CD8-positive, alpha-beta memory T cell (primary cell): ENCODE measurements around the gene RASGEF1C. TPM values are rescaled to one million over a fixed set of nuclear protein-coding genes. Genes with fewer than 3 reads are reported as not detected.

ENCODE experiments used
- CTCF ChIA-PET: fragments of 350-600 bp; sonication (Branson Sonifier 250); formaldehyde crosslinking; loops from one replicate; lab custom pipeline; 2021; ENCODE audit warnings: antibody characterized with exemption; lab: Charles Lee
- POLR2A ChIA-PET: fragments of 350-600 bp; sonication (Branson Sonifier 250); formaldehyde crosslinking; loops from one replicate; lab custom pipeline; 2021; ENCODE audit warnings: antibody characterized with exemption; lab: Charles Lee
- DNase-seq, 5 donors: peaks; one replicate each; pipeline versions ENCODE4 v3.0.0 to v3.0.0-alpha.2; 2020 to 2022; ENCODE audit warnings: mixed read lengths in 1 of 5
- H3K27ac ChIP-seq: one replicate; pipeline ENCODE4 v1.7.0; 2013; ENCODE audit warnings: low read depth, mild to moderate bottlenecking, low read length, moderate library complexity
- H3K27me3 ChIP-seq: 2 replicates; pipeline ENCODE4 v1.7.0; 2013; ENCODE audit warnings: low read length, mild to moderate bottlenecking; ENCODE audit not compliant: insufficient read depth, poor library complexity, severe bottlenecking
- H3K36me3 ChIP-seq: 2 replicates; pipeline ENCODE4 v1.7.0; 2013; ENCODE audit warnings: mild to moderate bottlenecking, low read length, moderate library complexity; ENCODE audit not compliant: insufficient read depth
- H3K4me1 ChIP-seq: 2 replicates; pipeline ENCODE4 v1.7.0; 2013; ENCODE audit warnings: mild to moderate bottlenecking, low read length, moderate library complexity; ENCODE audit not compliant: insufficient read depth
- H3K4me3 ChIP-seq: 2 replicates; pipeline ENCODE4 v1.7.0; 2013; ENCODE audit warnings: mild to moderate bottlenecking, low read length
- H3K9me3 ChIP-seq: 2 replicates; pipeline ENCODE4 v1.7.0; 2013; ENCODE audit warnings: mild to moderate bottlenecking, low read length
- H3K27ac Mint-ChIP-seq, 8 donors: one replicate each; pipeline ENCODE4 v1.8.0; 2020 to 2021; ENCODE audit warnings: mixed read lengths in 8 of 8, mild to moderate bottlenecking in 6 of 8, inconsistent platforms in 3 of 8, moderate library complexity in 3 of 8
- H3K27me3 Mint-ChIP-seq, 2 donors: one replicate each; pipeline ENCODE4 v1.8.0; 2020 to 2021; ENCODE audit warnings: mixed read lengths in 2 of 2, mild to moderate bottlenecking in 1 of 2, moderate library complexity in 1 of 2
- H3K36me3 Mint-ChIP-seq, 3 donors: one replicate each; pipeline ENCODE4 v1.8.0; 2020 to 2021; ENCODE audit warnings: mixed read lengths in 3 of 3, inconsistent platforms in 1 of 3, mild to moderate bottlenecking in 1 of 3
- H3K4me1 Mint-ChIP-seq, 3 donors: one replicate each; pipeline ENCODE4 v1.8.0; 2020 to 2021; ENCODE audit warnings: mixed read lengths in 3 of 3, inconsistent platforms in 1 of 3, mild to moderate bottlenecking in 1 of 3
- H3K4me3 Mint-ChIP-seq, 7 donors: one replicate each; pipeline ENCODE4 v1.8.0; 2020 to 2021; ENCODE audit warnings: mixed read lengths in 7 of 7, mild to moderate bottlenecking in 6 of 7, moderate library complexity in 4 of 7, inconsistent platforms in 2 of 7
- H3K9me3 Mint-ChIP-seq, 5 donors: one replicate each; pipeline ENCODE4 v1.8.0; 2020 to 2022; ENCODE audit warnings: mixed read lengths in 5 of 5, mild to moderate bottlenecking in 3 of 5, moderate library complexity in 2 of 5, inconsistent platforms in 1 of 5
- polyA plus RNA-seq: library from polyadenylated mRNA; unstranded; fragments of 300-500 nt; fragmentation: Illumina TruSeq; gene quantifications from one replicate; pipeline ENCODE4 v1.2.3, GENCODE V29; 2021
- total RNA-seq, 2 experiments: library from RNA; stranded (reverse); gene quantifications; one replicate each; pipeline ENCODE4 v1.2.3, GENCODE V29; 2021

Gene RASGEF1C
- total and polyA plus RNA-seq, 3 experiments from 2014 or later: not detected

DNA sequence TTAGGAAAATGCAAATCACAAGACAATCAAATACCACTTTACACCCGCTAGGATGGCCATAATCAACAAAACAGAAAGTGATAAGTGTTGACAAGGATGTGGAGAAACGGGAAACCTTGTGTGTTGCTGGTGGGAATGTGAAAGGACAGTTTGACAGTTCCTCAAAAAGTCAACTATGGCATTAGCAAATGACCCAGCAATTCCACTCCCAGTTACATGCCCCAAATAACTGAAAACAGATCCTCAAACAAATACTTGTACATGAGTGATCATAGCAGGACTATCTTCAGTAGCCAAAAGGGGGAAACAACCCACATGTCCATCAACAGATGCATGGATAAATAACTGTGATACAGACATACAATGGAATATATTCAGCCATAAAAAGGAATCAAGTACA lies 21.2 kb downstream of the RASGEF1C start:
- Histone ChIP-seq H3K4me3 (no peak overlapping the region), H3K27me3 (no peaks in the 10 kb centered on the region), H3K27ac (no peak overlapping the region), H3K9me3 (no peaks in the 10 kb centered on the region), H3K36me3 (no peaks in the 10 kb centered on the region), H3K4me1 (no peaks in the 10 kb centered on the region)
- POLR2A ChIA-PET: no interaction called here
- CTCF ChIA-PET: no interaction called here
- H3K27me3 Mint-ChIP-seq: peaks cover 4 to 14% of the 10 kb centered on the region in 2 donors
- no peak overlapping the region for H3K27ac Mint-ChIP-seq
- H3K4me1 Mint-ChIP-seq: no peaks in the 10 kb centered on the region
- no peak for DNase-seq
- no peak overlapping the region for H3K4me3 Mint-ChIP-seq
- no peaks in the 10 kb centered on the region for H3K36me3 Mint-ChIP-seq
- H3K9me3 Mint-ChIP-seq: peaks cover 0 to 11% (median 3%) of the 10 kb centered on the region in 5 donors

DNA sequence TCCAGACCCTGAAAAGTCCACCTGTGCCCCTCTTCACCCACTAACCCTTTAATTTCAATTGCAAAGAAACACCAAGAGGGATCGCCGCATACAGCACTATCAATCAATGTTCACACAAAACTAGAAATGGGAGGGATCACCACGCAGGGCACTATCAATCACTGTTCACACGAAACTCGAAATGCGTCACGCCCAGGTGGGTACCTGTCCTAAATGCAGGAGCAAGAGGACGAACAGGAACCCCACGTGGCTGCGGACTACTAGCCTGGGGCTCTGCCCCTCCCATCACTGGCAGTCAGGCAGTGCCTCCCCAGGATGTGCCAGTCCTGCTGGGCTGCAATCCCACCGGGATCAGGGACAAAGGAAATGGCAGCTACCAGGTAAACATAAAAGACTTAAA lies 28.2 kb downstream of the RASGEF1C start:
- DNase-seq: no peak
- H3K27me3 ChIP-seq: no peaks in the 10 kb centered on the region
- H3K27me3 Mint-ChIP-seq: peaks cover 6 to 34% of the 10 kb centered on the region in 2 donors
- H3K4me1 Mint-ChIP-seq: no peaks in the 10 kb centered on the region
- H3K27ac ChIP-seq: no peak overlapping the region
- CTCF ChIA-PET: no interaction called here
- peaks cover 0 to 14% (median 4%) of the 10 kb centered on the region in 5 donors for H3K9me3 Mint-ChIP-seq
- H3K27ac Mint-ChIP-seq: no peak overlapping the region
- no peaks in the 10 kb centered on the region for H3K36me3 Mint-ChIP-seq
- no peaks in the 10 kb centered on the region for H3K4me1 ChIP-seq
- POLR2A ChIA-PET: no interaction called here
- no peak overlapping the region for H3K4me3 ChIP-seq
- H3K4me3 Mint-ChIP-seq: no peak overlapping the region
- H3K36me3 ChIP-seq: no peaks in the 10 kb centered on the region
- no peaks in the 10 kb centered on the region for H3K9me3 ChIP-seq

- H3K4me3 Mint-ChIP-seq: no peak overlapping the region
- peaks cover 0 to 14% (median 4%) of the 10 kb centered on the region in 5 donors for H3K9me3 Mint-ChIP-seq
- no peak overlapping the region for H3K4me3 ChIP-seq
- DNase-seq: no peak
- H3K36me3 ChIP-seq: no peaks in the 10 kb centered on the region
- ChIA-PET CTCF (no interaction called here), POLR2A (no interaction called here)
- no peaks in the 10 kb centered on the region for H3K27me3 ChIP-seq
- H3K27me3 Mint-ChIP-seq: peaks cover 6 to 34% of the 10 kb centered on the region in 2 donors
- H3K9me3 ChIP-seq: no peaks in the 10 kb centered on the region
- H3K36me3 Mint-ChIP-seq: no peaks in the 10 kb centered on the region
- no peaks in the 10 kb centered on the region for H3K4me1 Mint-ChIP-seq
- H3K27ac ChIP-seq: no peak overlapping the region
- H3K4me1 ChIP-seq: no peaks in the 10 kb centered on the region
- H3K27ac Mint-ChIP-seq: no peak overlapping the region
Measured at GRCh38 chr5:180180421-180180820, 28.6 kb downstream of the RASGEF1C start.

GRCh38 chr5:180179442-180180420 lies 29.3 kb downstream of the RASGEF1C start:
- H3K4me3 Mint-ChIP-seq: no peak overlapping the region
- H3K27me3 Mint-ChIP-seq: peaks cover 6 to 32% of the 10 kb centered on the region in 2 donors
- Histone ChIP-seq H3K4me3 (no peak overlapping the region), H3K36me3 (no peaks in the 10 kb centered on the region), H3K9me3 (no peaks in the 10 kb centered on the region), H3K4me1 (no peaks in the 10 kb centered on the region), H3K27me3 (no peaks in the 10 kb centered on the region), H3K27ac (no peak overlapping the region)
- POLR2A ChIA-PET: no interaction called here
- peaks cover 0 to 13% (median 4%) of the 10 kb centered on the region in 5 donors for H3K9me3 Mint-ChIP-seq
- no peak for DNase-seq
- no peak overlapping the region for H3K27ac Mint-ChIP-seq
- CTCF ChIA-PET: no interaction called here
- H3K36me3 Mint-ChIP-seq: no peaks in the 10 kb centered on the region
- H3K4me1 Mint-ChIP-seq: no peaks in the 10 kb centered on the region

DNA sequence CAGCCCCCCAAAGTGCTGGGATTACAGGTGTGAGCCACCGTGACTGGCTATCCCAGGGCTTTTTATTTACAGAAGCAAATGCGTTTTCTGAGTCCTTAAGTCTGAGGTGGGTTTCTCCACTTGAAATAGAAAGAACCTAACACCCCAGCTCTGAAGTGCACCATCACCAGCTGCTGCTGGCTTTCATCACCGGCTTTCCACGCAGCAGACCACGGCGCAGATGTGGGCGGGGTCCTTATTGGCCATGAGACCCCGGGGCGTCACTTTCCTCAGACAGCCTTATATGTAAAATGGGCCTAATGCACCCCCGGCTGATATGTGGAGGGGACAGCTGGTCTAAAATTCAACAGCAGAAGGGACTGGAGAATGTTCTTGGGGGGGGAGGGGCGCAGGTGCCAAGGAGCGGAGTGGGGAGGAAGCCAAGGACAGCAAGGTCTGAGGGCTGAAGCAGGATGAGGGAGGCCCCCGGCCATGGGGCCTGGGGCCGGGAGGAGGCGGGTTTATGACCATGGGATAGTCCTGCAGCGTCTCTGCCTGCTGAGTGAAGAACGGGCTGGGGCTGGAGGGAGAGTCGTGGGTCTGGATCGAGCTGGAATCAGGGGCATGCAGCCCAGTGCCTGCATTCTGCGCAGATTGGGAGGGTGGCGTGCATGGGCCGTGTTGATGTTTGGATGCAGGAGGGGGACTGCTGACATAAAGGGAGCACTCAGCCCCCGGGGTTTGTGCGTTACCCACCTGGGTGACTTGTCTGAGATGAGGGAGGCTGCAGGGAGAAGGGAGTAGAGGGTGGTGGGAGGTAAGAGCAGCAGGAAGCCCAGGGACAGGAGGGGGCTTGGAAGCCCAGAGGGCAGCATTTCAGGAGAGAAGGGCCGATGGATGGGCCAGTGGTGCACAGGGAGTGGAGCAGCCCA lies 30.2 kb downstream of the RASGEF1C start:
- ChIA-PET CTCF (no interaction called here), POLR2A (no interaction called here)
- H3K27me3 Mint-ChIP-seq: peaks cover 6 to 30% of the 10 kb centered on the region in 2 donors
- no peak for DNase-seq
- no peaks in the 10 kb centered on the region for H3K36me3 ChIP-seq
- no peaks in the 10 kb centered on the region for H3K4me1 Mint-ChIP-seq
- no peak overlapping the region for H3K27ac ChIP-seq
- peaks cover 0 to 11% (median 4%) of the 10 kb centered on the region in 5 donors for H3K9me3 Mint-ChIP-seq
- H3K27ac Mint-ChIP-seq: no peak overlapping the region
- no peaks in the 10 kb centered on the region for H3K9me3 ChIP-seq
- H3K4me3 ChIP-seq: no peak overlapping the region
- H3K36me3 Mint-ChIP-seq: no peaks in the 10 kb centered on the region
- no peaks in the 10 kb centered on the region for H3K4me1 ChIP-seq
- no peaks in the 10 kb centered on the region for H3K27me3 ChIP-seq
- H3K4me3 Mint-ChIP-seq: no peak overlapping the region

DNA sequence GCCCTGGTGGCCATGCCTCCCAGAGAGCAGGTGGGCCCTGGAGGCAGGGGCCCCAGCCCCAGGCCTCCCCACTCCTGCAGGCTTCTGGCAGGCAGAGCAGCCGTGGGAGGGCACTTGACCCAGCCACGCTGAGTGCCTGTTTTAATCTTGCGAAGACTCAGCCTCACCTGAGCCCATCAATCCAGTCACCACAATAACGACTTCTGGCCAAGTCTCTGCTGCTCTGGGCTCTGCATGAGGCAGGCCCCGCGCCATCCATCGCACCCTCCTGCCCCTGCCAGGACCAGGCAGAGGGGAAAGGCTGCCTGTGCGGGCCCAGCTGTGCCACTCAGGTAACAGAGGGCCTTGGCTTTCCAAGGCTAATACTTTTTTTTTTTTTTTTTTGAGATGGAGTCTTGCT lies 32.8 kb downstream of the RASGEF1C start:
- no peaks in the 10 kb centered on the region for H3K36me3 Mint-ChIP-seq
- ChIA-PET POLR2A (no interaction called here), CTCF (no interaction called here)
- DNase-seq: no peak
- Histone ChIP-seq H3K27ac (no peak overlapping the region), H3K27me3 (no peaks in the 10 kb centered on the region), H3K4me3 (no peak overlapping the region), H3K4me1 (no peaks in the 10 kb centered on the region), H3K9me3 (no peaks in the 10 kb centered on the region), H3K36me3 (no peaks in the 10 kb centered on the region)
- H3K4me1 Mint-ChIP-seq: no peaks in the 10 kb centered on the region
- H3K9me3 Mint-ChIP-seq: peaks cover 0 to 4% (median 0%) of the 10 kb centered on the region in 5 donors
- no peak overlapping the region for H3K27ac Mint-ChIP-seq
- peaks cover 4 to 26% of the 10 kb centered on the region in 2 donors for H3K27me3 Mint-ChIP-seq
- no peak overlapping the region for H3K4me3 Mint-ChIP-seq

GRCh38 chr5:180175015-180175431 lies 34.0 kb downstream of the RASGEF1C start:
- H3K4me3 ChIP-seq: no peak overlapping the region

GRCh38 chr5:180174587-180174972 lies 34.4 kb downstream of the RASGEF1C start:
- POLR2A ChIA-PET: no interaction called here

More at GRCh38 chr5:180175015-180175431, 34.0 kb downstream of the RASGEF1C start:
- no peak overlapping the region for H3K27ac ChIP-seq
- Mint-ChIP-seq H3K9me3 (no peaks in the 10 kb centered on the region), H3K4me3 (no peak overlapping the region), H3K27me3 (peaks cover 3 to 25% of the 10 kb centered on the region in 2 donors), H3K36me3 (no peaks in the 10 kb centered on the region), H3K27ac (no peak overlapping the region), H3K4me1 (no peaks in the 10 kb centered on the region)
- CTCF ChIA-PET: no interaction called here
- H3K27me3 ChIP-seq: no peaks in the 10 kb centered on the region
- no peaks in the 10 kb centered on the region for H3K9me3 ChIP-seq
- no peaks in the 10 kb centered on the region for H3K36me3 ChIP-seq
- DNase-seq: no peak
- POLR2A ChIA-PET: no interaction called here
- no peaks in the 10 kb centered on the region for H3K4me1 ChIP-seq

More at GRCh38 chr5:180174587-180174972, 34.4 kb downstream of the RASGEF1C start:
- CTCF ChIA-PET: no interaction called here
- H3K27ac ChIP-seq: no peak overlapping the region
- Mint-ChIP-seq H3K27me3 (peaks cover 3 to 26% of the 10 kb centered on the region in 2 donors), H3K4me1 (no peaks in the 10 kb centered on the region), H3K36me3 (no peaks in the 10 kb centered on the region), H3K4me3 (no peak overlapping the region), H3K27ac (no peak overlapping the region), H3K9me3 (no peaks in the 10 kb centered on the region)
- no peaks in the 10 kb centered on the region for H3K9me3 ChIP-seq
- no peaks in the 10 kb centered on the region for H3K36me3 ChIP-seq
- no peaks in the 10 kb centered on the region for H3K4me1 ChIP-seq
- DNase-seq: no peak
- no peaks in the 10 kb centered on the region for H3K27me3 ChIP-seq
- H3K4me3 ChIP-seq: no peak overlapping the region
